Panc1 (cell line): ENCODE data around the gene RHBDD1. TPM values are rescaled to one million over a fixed set of nuclear protein-coding genes. Genes with fewer than 3 reads are reported as not detected.

ENCODE experiments used
- ATAC-seq: fragments of 200-7000 bp; cut with Tn5 transposase; 2 replicates; pipeline ENCODE4 v1.9.1; 2020; ENCODE audit warnings: mild to moderate bottlenecking, moderate library complexity
- BruUV-seq: library from RNA; stranded (reverse); fragments of 400-500 nt; replicated peaks from 2 replicates; lab custom pipeline; 2021; lab: Mats Ljungman, UMichigan
- CTCF ChIA-PET: fragments of 300-600 bp; sonication (Branson Sonifier 250); formaldehyde crosslinking; loops from one replicate; lab custom pipeline; 2022; ENCODE audit warnings: antibody characterized with exemption; lab: Charles Lee
- POLR2A ChIA-PET: fragments of 300-600 bp; sonication (Branson Sonifier 250); formaldehyde crosslinking; loops from one replicate; lab custom pipeline; 2022; ENCODE audit warnings: antibody characterized with exemption; lab: Charles Lee
- DNase-seq: peaks from one replicate; pipeline ENCODE4 v3.0.0-alpha.2; 2010; ENCODE audit warnings: low read depth, low spot score
- H3K27ac ChIP-seq: 2 replicates; pipeline ENCODE4 v1.5.1; 2011; ENCODE audit warnings: mild to moderate bottlenecking, low read length, inconsistent platforms
- H3K27me3 ChIP-seq: fragments of 200-500 bp; sonication (Bioruptor generic); 2 replicates; pipeline ENCODE4 v1.6.0; 2014; ENCODE audit warnings: low read length, inconsistent platforms; ENCODE audit not compliant: control insufficient read depth, insufficient read depth
- H3K36me3 ChIP-seq: fragments of 200-500 bp; sonication (Bioruptor generic); 2 replicates; pipeline ENCODE4 v1.5.1; 2014; ENCODE audit warnings: inconsistent platforms, mild to moderate bottlenecking, low read length, moderate library complexity; ENCODE audit not compliant: control insufficient read depth, insufficient read depth
- H3K4me1 ChIP-seq: 2 replicates; pipeline ENCODE4 v1.5.1; 2011; ENCODE audit warnings: inconsistent platforms, mild to moderate bottlenecking, low read length, moderate library complexity; ENCODE audit not compliant: control insufficient read depth, insufficient read depth
- H3K4me3 ChIP-seq, 2 experiments: 2 replicates each; pipeline ENCODE4 v1.5.1; 2011 to 2012; ENCODE audit warnings: low read depth in 2 of 2, low read length in 2 of 2, mild to moderate bottlenecking in 2 of 2, inconsistent platforms in 1 of 2, moderate library complexity in 1 of 2
- H3K9me3 ChIP-seq: fragments of 200-500 bp; sonication (Bioruptor generic); 2 replicates; pipeline ENCODE4 v1.5.1; 2014; ENCODE audit warnings: low read depth, mild to moderate bottlenecking, inconsistent platforms, low read length, moderate library complexity; ENCODE audit not compliant: control insufficient read depth, insufficient read depth
- POLR2AphosphoS5 ChIP-seq: IDR thresholded peaks from 2 replicates; pipeline ENCODE4 v1.6.1; 2012; ENCODE audit warnings: mild to moderate bottlenecking, low read depth, low read length, moderate library complexity
- SIN3A ChIP-seq: IDR thresholded peaks from 2 replicates; pipeline ENCODE4 v1.6.1; 2012; ENCODE audit warnings: low read depth, mild to moderate bottlenecking, low read length, moderate library complexity, borderline replicate concordance; ENCODE audit not compliant: insufficient read depth
- TCF7L2 ChIP-seq: IDR thresholded peaks from 2 replicates; pipeline ENCODE4 v1.6.1; 2011; ENCODE audit warnings: mild to moderate bottlenecking, low read depth, low read length, inconsistent platforms
- in situ Hi-C: cut with HindIII; loops from 2 replicates; pipeline ENCODE4 v1.10.0; 2016; ENCODE audit warnings: low sequenced_read_pairs, low pct_unique_long_range_greater_than_20kb
- intact Hi-C: fragments of 100-400 bp; cut with micrococcal nuclease; formaldehyde crosslinking; loops from one replicate; pipeline ENCODE4 v1.10.0; 2022; ENCODE audit not compliant: unreplicated experiment
- total RNA-seq: library from RNA; stranded (reverse); gene quantifications from one replicate; pipeline ENCODE4 v1.2.1, GENCODE V29; 2021; ENCODE audit not compliant: unreplicated experiment
- TF ChIP-seq, protein P1 (sequence below), 2 experiments: IDR thresholded peaks; 2 replicates each; pipeline ENCODE4 v1.6.1; 2011 to 2012; ENCODE audit warnings: low read depth in 2 of 2, control low read depth in 1 of 2, low read length in 1 of 2, mild to moderate bottlenecking in 1 of 2, moderate library complexity in 1 of 2; ENCODE audit not compliant: insufficient read depth in 1 of 2
- TF ChIP-seq, protein P2 (sequence below): fragments of 450-650 bp; IDR thresholded peaks from 2 replicates; pipeline ENCODE4 v1.5.1; 2017; ENCODE audit warnings: mild to moderate bottlenecking

The RHBDD1 gene
- total RNA-seq, 1 experiment from 2014 or later, result 25.3 TPM

DNA sequence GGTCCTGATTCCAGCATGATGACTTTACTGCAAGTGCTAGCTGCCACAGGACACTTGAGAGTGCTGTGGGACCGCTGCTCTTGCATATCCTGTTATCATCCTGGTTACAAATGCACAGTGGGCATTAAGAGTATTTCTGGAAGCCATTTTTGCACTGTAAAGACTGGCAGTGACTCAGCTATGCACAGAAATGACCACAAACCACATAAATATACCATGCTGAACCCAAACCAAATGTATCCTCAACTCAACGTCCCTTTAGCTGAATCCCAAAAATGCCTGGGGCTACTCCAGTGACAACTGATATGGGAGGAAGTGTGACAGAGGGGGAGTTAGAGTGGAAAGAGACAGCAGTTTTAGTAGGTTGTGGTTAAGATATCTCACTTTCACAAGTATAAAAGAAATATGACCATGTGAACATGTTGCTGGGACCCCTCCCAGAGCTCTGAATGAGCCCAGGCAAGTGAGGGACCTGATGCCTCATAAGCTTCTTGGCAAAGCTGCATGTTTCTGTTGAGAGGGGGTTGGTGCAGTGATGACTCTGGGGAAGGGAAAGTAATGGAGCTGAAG is 37.3 kb downstream of the RHBDD1 start:
- H3K36me3 ChIP-seq, result no peaks in the 10 kb centered on the region
- DNase-seq (no peak), ATAC-seq (no peak)
- no TSS peak for BruUV-seq
- H3K4me3 ChIP-seq, result no peak overlapping the region
- CTCF ChIA-PET, result no interaction called here
- H3K9me3 ChIP-seq, result no peaks in the 10 kb centered on the region
- in situ Hi-C loops, result no loop called here
- POLR2A ChIA-PET, result no interaction called here
- intact Hi-C loops, result no loop called here
- TF ChIP-seq, protein P1, sequence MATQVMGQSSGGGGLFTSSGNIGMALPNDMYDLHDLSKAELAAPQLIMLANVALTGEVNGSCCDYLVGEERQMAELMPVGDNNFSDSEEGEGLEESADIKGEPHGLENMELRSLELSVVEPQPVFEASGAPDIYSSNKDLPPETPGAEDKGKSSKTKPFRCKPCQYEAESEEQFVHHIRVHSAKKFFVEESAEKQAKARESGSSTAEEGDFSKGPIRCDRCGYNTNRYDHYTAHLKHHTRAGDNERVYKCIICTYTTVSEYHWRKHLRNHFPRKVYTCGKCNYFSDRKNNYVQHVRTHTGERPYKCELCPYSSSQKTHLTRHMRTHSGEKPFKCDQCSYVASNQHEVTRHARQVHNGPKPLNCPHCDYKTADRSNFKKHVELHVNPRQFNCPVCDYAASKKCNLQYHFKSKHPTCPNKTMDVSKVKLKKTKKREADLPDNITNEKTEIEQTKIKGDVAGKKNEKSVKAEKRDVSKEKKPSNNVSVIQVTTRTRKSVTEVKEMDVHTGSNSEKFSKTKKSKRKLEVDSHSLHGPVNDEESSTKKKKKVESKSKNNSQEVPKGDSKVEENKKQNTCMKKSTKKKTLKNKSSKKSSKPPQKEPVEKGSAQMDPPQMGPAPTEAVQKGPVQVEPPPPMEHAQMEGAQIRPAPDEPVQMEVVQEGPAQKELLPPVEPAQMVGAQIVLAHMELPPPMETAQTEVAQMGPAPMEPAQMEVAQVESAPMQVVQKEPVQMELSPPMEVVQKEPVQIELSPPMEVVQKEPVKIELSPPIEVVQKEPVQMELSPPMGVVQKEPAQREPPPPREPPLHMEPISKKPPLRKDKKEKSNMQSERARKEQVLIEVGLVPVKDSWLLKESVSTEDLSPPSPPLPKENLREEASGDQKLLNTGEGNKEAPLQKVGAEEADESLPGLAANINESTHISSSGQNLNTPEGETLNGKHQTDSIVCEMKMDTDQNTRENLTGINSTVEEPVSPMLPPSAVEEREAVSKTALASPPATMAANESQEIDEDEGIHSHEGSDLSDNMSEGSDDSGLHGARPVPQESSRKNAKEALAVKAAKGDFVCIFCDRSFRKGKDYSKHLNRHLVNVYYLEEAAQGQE (IDR thresholded peaks at IDR 0.05; ENCODE audit: insufficient read depth in 1 of 2, low read depth in 2 of 2, low read length in 1 of 2), result no peak
- TF ChIP-seq TCF7L2, result no peak
- TF ChIP-seq, protein P2, sequence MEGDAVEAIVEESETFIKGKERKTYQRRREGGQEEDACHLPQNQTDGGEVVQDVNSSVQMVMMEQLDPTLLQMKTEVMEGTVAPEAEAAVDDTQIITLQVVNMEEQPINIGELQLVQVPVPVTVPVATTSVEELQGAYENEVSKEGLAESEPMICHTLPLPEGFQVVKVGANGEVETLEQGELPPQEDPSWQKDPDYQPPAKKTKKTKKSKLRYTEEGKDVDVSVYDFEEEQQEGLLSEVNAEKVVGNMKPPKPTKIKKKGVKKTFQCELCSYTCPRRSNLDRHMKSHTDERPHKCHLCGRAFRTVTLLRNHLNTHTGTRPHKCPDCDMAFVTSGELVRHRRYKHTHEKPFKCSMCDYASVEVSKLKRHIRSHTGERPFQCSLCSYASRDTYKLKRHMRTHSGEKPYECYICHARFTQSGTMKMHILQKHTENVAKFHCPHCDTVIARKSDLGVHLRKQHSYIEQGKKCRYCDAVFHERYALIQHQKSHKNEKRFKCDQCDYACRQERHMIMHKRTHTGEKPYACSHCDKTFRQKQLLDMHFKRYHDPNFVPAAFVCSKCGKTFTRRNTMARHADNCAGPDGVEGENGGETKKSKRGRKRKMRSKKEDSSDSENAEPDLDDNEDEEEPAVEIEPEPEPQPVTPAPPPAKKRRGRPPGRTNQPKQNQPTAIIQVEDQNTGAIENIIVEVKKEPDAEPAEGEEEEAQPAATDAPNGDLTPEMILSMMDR, result no peak
- TF ChIP-seq SIN3A, result no peak
- no peak for TF ChIP-seq POLR2AphosphoS5
- no peaks in the 10 kb centered on the region for H3K4me1 ChIP-seq
- no peaks in the 10 kb centered on the region for H3K27me3 ChIP-seq
- no peak overlapping the region for H3K27ac ChIP-seq

DNA sequence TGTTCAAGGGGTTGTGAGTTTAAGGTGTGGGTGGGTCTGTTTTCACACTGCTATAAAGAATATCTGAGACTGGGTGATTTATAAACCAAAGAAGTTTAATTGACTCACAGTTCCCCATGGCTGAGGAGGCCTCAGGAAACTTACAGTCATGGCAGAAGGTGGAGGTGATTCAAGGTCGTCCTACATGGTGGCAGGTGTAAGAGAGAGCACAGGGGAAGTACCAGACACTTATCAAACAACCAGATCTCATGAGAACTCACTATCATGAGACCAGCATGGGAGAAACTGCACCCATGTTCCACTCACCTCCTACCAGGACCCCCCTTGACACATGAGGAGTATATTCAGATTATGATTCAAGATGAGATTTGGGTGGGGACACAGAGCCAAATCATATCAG is 38.0 kb downstream of the RHBDD1 start:
- BruUV-seq, result no TSS peak
- in situ Hi-C loops (no loop called here), intact Hi-C loops (no loop called here)
- ATAC-seq (no peak), DNase-seq (no peak)
- ChIA-PET CTCF (no interaction called here), POLR2A (no interaction called here)
- H3K4me1 ChIP-seq, result no peaks in the 10 kb centered on the region
- H3K27ac ChIP-seq, result no peak overlapping the region
- H3K27me3 ChIP-seq, result no peaks in the 10 kb centered on the region
- H3K4me3 ChIP-seq, result no peak overlapping the region
- no peak for TF ChIP-seq POLR2AphosphoS5
- TF ChIP-seq, protein P1 (IDR thresholded peaks at IDR 0.05; ENCODE audit: insufficient read depth in 1 of 2, low read depth in 2 of 2, low read length in 1 of 2), result no peak
- TF ChIP-seq, protein P2, result no peak
- no peak for TF ChIP-seq SIN3A
- no peak for TF ChIP-seq TCF7L2
- H3K36me3 ChIP-seq, result no peaks in the 10 kb centered on the region
- H3K9me3 ChIP-seq, result no peaks in the 10 kb centered on the region
